H54 (cell line): ENCODE results near the gene ST6GAL1.
A peak's percentile ranks its signal among the peaks of the same experiment; 100 is the strongest.

Source experiments
- DNase-seq: peaks from one replicate; pipeline ENCODE4 v3.0.0; 2011; ENCODE audit warnings: low spot score, mixed read lengths; ENCODE audit not compliant: insufficient read length
- FAIRE-seq: peaks from 3 replicates; lab custom pipeline; 2011; peaks lifted over from hg19 to GRCh38; lab: Jason Lieb, UNC
- POLR2A ChIP-seq: IDR thresholded peaks from 2 replicates; pipeline ENCODE4 v1.6.1; 2011; ENCODE audit warnings: low read depth, mild to moderate bottlenecking, low read length

Gene ST6GAL1

GRCh38 chr3:187084580-187084979 lies 154.3 kb downstream of the ST6GAL1 start:
- TF ChIP-seq POLR2A = no peak
- FAIRE-seq (no peak), DNase-seq (no peak)

DNA sequence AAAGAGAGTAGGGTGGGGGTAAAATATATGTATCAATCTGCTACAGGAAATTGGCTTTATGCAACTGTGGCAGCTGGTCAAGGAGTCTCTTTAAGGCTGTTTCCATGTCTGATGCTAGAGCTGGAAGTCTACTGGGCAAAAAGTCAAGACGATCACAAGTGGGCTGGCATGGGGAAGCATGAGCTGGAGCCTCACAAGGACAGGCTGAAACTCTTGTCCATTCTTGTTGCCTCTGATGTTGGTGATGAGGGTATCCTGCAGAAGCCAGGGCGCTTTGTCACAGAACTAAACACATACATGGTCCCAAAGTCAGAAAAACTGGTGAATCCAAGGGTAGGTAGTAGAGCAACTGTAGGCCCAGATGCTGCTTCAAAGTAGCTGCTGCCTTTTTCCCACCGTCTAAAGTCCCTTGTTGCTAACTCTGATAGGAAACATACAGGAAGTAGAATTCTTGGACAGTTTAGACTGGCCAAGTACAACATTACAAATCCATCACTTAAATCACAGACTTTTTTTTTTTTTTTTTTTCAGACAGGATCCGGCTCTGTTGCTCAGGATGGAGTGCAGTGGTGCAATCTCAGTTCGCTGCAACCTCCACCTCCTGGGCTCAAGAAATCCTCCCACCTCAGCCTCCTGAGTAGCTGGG lies 154.8 kb downstream of the ST6GAL1 start:
- no peak for TF ChIP-seq POLR2A
- DNase-seq (no peak), FAIRE-seq (no peak)

GRCh38 chr3:187085933-187086332 lies 155.6 kb downstream of the ST6GAL1 start:
- FAIRE-seq (peak; percentile 41), DNase-seq (no peak)
- TF ChIP-seq POLR2A = no peak

DNA sequence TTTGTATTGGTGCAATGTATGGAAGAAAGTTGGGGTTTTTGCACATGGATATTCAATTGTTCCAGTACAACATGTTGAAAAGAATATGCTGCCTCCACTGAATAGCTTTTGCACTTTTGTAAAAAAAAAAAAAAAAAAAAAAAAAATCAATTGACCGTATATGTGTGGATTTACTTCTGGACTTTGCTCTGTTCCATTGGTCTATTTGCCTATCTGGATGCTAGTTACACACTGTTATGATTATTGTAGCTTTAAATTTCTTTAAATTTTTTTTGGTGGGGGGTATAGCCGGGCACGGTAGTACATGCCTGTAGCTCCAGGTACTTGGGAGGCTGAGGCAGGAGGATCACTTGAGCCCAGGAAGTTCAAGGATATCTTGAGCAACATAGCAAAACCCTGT lies 156.5 kb downstream of the ST6GAL1 start:
- no peak for TF ChIP-seq POLR2A
- DNase-seq = no peak
- FAIRE-seq = no peak

GRCh38 chr3:187088701-187089100 lies 158.4 kb downstream of the ST6GAL1 start:
- TF ChIP-seq POLR2A = no peak
- DNase-seq (no peak), FAIRE-seq (no peak)

DNA sequence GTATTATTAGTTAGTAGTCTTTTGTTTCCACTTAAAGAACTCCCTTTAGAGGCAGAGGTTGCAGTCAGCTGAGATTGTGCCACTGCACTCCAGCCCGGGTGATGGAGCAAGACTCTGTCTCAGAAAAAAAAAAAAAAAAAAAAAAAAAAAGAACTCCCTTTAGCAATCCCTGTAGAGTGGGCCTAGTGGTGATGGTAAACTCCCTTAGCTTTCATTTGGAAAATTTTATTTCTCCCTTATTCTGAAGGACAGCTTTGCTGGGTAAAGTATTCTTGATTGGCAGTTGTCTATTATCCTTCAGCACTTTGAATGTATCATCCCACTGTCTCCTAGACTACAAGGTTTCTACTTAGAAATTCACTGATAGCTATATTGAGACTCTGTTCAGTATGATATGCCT lies 163.0 kb downstream of the ST6GAL1 start:
- DNase-seq = no peak
- no peak for TF ChIP-seq POLR2A
- FAIRE-seq = no peak

DNA sequence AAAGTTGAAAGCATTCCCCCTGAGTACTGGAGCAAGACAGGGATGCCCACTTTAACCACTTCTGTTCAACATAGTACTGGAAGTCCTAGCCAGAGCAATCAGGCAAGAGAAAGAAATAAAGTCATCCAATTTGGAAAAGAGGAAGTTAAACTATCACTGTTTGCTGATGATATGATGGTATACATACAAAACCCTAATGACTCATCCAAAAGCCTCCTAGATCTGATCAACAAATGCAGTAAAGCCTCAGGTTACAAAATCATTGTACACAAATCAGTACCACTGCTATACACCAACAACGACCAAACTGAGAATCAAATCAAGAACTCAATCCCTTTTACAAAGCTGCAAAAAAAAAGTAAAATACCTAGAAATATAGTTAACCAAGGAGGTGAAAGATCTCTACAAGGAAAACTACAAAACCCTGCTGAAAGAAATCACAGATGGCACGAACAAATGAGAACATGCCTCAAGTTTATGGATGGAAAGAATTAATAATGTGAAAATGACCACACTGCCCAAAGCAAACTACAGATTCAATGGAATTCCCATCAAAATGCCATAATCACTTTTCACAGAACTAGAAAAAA lies 168.7 kb downstream of the ST6GAL1 start:
- DNase-seq (no peak), FAIRE-seq (peak; percentile 67)
- TF ChIP-seq POLR2A = no peak

DNA sequence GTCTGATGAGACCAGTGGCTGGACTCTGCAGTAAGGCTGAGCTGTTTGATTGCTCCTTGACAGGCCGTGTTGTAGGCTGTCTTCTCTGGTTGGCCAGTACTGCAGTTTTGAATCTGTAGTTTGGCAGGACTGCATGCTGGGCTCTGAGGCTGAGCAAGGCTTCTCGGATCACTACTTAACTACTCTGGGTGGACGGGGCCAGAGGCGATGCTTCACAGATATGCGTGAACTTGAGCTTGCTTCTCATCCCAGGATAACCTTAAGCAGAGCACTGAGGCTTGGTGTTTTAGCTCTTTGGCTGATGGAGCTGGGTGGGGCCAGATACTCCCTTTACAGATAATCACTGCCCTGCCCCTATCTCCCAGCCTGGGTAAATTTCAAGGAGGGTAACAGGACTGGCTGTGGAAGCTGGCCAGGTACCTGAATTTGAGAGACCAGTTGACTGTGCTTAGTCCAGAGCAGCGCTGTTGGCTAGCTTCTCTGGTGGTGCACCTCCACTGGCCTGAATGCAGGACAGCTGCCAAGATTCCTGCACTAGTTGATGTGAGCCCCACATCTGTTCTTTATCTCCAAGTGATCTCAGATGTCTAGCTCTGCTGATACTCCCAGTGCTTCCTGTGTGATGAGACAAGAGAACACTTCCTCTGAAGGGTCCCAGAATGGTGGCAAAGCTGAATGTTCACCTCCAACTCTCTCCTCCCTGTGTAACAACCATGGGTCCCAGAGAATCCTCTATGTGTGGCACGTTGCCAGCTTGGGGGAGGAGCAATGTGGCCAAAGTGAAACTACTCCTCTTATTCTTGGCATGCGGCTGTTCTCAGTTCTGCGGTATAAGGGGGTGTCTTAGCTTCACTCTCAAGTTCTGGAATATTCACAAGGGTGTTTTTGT lies 171.1 kb downstream of the ST6GAL1 start:
- peak; percentile 12 for DNase-seq
- no peak for TF ChIP-seq POLR2A
- peak; percentile 91 for FAIRE-seq

GRCh38 chr3:187102073-187102634 lies 171.8 kb downstream of the ST6GAL1 start:
- no peak for TF ChIP-seq POLR2A
- no peak for FAIRE-seq
- DNase-seq = no peak

DNA sequence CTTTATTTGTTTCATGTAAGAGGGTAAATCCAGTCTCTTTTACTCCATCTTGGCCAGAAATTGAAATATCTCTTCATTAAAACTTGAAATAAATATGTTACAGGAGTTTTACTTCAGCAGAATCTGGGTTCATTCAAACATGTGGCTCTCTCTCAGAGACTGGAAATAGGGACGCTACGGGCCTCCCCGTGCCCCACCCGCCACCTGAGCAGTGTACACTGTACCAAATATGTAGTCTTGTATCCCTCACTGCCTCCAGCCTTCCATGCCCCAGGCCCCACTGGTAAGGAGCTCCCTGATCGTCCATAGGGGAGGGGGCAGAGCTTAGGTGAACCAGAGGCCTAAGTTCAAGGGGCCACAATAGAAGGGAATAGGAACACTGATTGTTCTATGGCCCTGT lies 172.9 kb downstream of the ST6GAL1 start:
- DNase-seq (no peak), FAIRE-seq (no peak)
- no peak for TF ChIP-seq POLR2A

GRCh38 chr3:187104342-187104741 lies 174.0 kb downstream of the ST6GAL1 start:
- FAIRE-seq (no peak), DNase-seq (no peak)
- no peak for TF ChIP-seq POLR2A

GRCh38 chr3:187104933-187105332 lies 174.6 kb downstream of the ST6GAL1 start:
- FAIRE-seq (no peak), DNase-seq (no peak)
- TF ChIP-seq POLR2A = no peak

GRCh38 chr3:187105700-187106099 lies 175.4 kb downstream of the ST6GAL1 start:
- DNase-seq = no peak
- TF ChIP-seq POLR2A = no peak
- FAIRE-seq = no peak

DNA sequence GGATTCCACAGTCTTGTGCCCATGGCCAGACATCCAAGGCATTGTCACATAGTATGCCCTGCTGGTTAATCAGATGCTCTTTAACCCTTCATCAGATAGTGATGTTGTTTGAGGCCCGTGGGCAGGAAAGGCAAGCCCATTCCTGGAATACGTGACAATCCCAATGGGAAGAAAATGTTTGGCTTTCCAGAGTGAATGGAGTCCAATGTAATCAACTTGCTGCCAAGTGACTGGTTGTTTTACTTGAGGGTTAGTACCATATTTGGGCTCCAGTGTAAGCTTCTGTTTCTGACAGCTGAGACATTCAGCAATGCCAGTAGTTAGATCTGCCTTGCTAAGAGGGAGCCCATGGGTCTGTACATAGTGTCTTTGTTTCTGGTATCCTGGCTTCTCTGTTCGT lies 177.7 kb downstream of the ST6GAL1 start:
- no peak for TF ChIP-seq POLR2A
- no peak for FAIRE-seq
- DNase-seq = no peak

DNA sequence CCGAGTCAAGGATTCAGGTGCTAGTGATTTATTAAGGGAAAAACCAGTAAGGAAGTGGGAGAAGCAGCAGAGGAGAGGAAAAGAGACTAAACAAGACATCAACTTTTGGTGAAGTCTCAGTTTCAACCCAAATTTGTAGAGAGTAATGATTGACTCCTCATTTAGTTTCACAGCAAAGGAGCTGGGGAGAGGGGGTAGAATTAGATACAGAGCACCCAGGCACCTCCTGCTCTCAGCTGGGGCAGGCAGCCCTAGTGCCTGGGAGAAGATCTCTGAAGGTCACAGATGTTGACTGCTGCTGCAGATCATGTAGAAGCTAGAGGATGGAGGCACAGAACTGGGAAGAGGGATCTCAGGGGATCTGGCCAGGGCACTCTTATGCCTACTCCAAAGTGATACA lies 179.8 kb downstream of the ST6GAL1 start:
- no peak for DNase-seq

More for the DNA sequence above, 179.8 kb downstream of the ST6GAL1 start:
- FAIRE-seq = no peak
- TF ChIP-seq POLR2A = no peak
